Stimulated activated CD4-positive, alpha-beta T cell treated with anti-CD3 and anti-CD28 coated beads, Interleukin-1b, Interleukin-23, amount 100 ng/mL, for 1 hour (primary cell): Measurements from ENCODE around the gene HDAC2.
"Not testable (repeated sequence)": the region's sequence is repeated elsewhere in the genome, so short reads cannot be mapped to it uniquely, and the experiment has no call there.

Experiments used
- DNase-seq, 2 donors: peaks; one replicate each; pipeline ENCODE4 v3.0.0-alpha.2; 2020; ENCODE audit warnings: low read depth in 2 of 2

The HDAC2 gene

DNA sequence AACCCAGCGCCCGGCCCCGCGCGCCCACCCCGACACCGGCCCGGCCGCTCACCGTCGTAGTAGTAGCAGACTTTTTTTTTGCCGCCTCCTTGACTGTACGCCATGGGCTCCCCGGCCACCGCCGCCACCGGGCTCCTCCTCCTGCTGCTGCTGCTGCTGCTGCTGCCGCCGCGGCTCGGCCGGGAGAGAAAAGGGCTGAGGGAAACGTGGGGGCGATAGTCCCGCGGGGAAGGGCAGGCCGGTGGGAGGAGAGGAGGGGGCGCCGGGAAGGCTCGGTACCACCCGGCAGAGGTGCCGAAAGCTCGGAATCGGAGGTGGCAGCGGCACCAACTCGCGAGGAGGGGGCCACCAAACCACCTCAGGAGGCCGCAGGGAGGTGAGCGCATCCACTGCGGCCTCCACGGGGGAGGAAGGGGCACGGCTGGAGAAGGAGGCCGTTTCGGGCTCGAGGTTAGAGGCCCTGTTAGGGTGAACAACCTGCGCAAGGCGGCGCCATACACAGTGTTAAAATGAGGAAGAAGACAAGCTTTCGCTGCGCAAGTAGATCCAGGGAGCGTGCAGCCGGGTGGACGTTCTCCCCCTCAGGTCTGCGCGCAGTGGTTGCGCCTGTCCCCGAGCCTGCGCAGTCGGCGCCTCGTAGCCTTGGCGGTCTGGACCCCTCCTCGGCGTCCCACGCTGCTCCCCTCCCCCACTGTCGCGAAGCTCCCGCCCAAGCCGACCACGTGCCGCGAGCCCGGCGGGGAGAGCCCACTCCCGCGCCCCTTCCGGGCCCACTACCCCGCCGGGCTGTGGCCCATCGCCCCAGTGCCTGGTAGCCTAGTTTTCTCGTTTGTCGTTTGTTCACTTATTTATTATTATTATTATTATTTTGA, at the start of gene HDAC2:
Gene HDAC2, minus strand, starts transcription at position 344 of the 872 bp plus-strand sequence. Its CDS starts 240 bp downstream, at position 104.
- DNase-seq = peak; percentile 66 to 84

DNA sequence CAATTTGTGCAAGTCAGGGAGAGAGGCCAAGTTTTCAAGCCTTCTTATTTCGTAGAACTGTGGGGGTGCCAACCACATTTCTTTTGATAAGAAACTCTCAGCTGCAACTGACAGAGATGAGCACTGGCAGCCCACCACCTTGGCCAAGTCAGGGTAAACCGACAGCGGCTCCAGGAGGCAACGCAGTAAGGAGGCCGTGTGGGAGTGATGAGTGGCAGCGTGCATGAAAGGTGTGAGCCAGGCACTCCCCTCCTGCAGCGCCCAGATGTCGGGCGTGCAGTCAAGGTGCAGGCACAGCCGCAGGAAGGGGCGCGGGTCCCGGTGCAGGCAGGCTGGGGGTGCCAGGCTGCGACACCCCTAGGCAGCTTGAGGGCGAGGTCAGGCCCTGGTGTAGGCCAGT, 49.2 kb upstream of the HDAC2 start:
- DNase-seq = no peak

DNA sequence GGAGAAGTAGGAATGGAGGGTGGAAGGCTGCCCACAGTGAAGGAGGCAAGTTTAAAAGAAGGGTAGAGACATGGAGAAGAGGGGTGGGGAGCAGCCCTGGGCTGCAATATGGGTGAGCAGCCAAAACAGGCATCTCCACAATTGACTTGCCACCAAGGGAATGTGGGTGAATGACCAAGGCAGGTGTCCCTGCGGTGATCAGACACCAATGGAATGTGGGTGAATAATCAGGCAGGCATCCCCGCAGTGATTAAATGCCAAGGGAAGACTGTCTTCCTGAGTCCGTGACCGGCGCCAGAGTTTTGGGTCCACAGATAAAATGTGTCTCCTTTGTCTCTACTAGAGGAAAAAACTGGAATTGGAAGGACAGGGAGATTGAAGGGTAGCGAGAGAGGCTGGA, 46.2 kb upstream of the HDAC2 start:
- not testable (repeated sequence) for DNase-seq

DNA sequence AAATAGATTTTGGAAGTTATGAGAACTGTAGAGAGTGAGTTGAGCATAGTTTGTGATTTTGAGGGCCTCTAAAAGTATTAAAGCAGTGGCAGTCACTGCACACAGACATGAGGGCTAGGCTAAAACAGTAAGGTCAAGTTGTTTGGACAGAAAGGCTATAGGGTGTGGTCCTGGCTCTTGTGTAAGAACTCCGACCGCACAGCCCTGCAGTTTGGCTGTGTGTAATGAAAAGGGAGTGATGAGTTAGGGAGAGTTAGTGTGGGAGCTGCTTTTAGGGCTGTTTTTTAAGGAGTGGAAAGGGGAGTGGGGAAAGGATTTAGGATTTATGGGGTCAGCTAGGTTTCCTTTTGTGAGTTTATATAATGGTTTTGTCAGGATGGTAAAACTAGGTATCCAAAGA, 43.2 kb upstream of the HDAC2 start:
- DNase-seq = not testable (repeated sequence)

DNA sequence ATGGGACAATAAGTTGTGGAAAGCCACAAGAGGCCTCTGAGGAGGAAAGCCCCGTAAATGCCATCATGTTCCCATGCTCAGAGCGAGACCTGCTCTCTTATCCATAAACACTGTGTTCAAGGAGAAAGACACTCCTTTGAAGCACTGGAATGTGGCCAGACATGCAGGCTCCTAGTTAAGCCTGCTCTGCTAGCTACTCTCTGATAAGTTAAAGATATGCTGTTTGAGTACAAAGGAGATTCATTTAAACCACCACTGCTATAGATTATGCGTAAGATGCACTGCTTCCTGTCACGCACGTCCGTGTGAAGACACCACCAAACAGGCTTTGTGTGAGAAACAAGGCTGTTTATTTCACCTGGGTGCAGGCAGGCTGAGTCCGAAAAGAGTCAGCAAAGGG, 40.5 kb upstream of the HDAC2 start:
- not testable (repeated sequence) for DNase-seq

- DNase-seq = no peak
These were observed 39.6 kb upstream of the HDAC2 start for GRCh38 chr6:114010540-114010939.

DNA sequence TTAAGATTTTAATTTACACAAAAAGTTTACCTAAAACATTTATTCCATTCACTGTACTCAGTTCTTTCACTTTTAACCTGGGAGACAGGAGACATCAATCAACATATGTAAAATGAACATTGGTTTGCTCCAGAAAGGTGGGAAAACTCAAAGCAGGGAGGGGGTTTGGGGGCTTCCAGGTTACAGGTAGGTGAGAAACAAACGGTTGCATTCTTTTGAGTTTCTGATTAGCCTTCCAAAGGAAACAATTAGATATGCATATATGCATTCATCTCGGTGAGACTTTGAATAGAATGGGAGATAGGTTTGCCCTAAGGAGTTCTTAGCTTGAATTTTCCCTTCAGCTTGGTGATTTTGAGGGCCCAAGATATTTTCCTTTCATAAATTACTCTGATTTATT, 38.2 kb upstream of the HDAC2 start:
- no peak for DNase-seq

DNA sequence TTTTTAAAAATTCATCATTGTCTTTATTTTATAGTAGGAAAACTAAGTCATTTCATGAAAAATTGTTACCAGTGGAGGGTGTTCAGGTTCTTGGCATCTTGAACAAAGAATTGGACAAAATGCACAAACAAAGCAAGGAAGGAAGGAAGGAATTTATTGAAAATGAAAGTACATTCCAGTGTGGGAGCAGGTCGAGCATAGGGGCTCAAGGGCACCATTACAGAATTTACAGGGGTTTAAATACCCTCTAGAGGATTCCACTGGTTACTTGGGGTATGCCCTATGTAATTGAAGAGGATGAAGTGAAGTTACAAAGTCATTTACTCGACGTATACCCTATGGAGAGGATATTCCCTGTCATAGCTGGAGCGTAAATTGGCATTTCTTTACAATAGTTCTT, 37.4 kb upstream of the HDAC2 start:
- no peak for DNase-seq

- no peak for DNase-seq
These were observed 36.6 kb upstream of the HDAC2 start for GRCh38 chr6:114007516-114007915.

DNA sequence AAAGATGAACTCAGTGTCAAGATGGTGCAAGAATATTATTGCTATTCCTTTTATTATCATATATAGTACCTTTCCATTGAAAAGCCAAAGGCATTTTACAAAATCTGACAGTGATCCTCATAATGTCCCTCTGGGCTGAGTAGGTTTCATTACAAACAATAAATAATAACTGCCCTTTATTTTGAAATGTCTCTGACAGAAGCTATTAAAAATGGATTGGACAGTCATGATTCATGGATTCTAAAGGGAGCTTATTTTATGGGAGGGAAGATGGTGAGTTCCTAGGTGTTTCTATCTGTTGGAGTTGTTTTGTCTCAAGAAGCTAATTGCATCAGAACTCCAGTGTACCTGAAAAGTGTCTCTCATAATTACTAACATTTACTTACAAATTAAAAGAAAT, 30.4 kb upstream of the HDAC2 start:
- no peak for DNase-seq

- no peak for DNase-seq
These were observed 29.1 kb upstream of the HDAC2 start for GRCh38 chr6:114000069-114000468.

DNA sequence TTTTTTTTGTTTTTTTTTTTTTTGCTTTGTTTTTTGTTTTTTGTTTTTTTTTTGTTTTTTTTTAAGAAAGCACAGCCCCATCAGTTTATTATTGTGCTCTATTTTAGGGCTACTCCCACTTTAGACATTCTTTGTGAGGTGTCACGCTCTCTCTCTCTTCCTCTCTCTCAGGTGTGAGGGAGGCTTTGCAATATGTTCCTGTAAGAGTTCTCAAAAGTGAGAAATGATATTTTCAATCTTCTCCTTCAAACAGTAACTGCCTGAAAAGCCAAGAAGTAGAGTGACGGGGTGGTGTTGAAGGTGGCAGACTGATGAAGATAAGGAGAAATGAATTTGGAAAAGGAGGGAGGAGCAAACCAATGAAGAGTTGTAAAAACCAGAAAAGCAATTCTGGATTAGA, 28.3 kb upstream of the HDAC2 start:
- no peak for DNase-seq

- DNase-seq = no peak
These were observed 27.9 kb upstream of the HDAC2 start for GRCh38 chr6:113998811-113999210.

DNA sequence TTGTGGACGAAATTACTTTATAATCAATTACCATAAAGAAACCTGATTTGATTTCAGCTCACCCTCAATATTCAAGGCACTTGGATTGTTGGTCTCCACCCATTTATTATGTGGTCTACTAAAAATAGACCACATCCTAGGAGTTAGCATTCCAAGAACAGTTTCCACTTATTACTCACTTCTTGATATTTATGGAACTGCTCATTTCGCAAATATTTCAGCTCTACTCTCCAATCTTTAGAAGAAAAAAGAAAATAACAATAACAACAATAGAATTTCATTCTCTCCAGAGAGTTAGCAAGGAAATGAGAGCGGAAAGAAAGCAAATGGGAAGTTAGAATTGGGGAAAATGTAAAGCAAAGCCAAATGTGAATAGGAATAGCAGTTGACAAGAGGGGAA, 26.2 kb upstream of the HDAC2 start:
- no peak for DNase-seq

- DNase-seq = no peak
These were observed 24.7 kb upstream of the HDAC2 start for GRCh38 chr6:113995634-113996033.

- DNase-seq = no peak
These were observed 24.0 kb upstream of the HDAC2 start for GRCh38 chr6:113994934-113995342.

- no peak for DNase-seq
These were observed 18.7 kb upstream of the HDAC2 start for GRCh38 chr6:113989675-113990074.

DNA sequence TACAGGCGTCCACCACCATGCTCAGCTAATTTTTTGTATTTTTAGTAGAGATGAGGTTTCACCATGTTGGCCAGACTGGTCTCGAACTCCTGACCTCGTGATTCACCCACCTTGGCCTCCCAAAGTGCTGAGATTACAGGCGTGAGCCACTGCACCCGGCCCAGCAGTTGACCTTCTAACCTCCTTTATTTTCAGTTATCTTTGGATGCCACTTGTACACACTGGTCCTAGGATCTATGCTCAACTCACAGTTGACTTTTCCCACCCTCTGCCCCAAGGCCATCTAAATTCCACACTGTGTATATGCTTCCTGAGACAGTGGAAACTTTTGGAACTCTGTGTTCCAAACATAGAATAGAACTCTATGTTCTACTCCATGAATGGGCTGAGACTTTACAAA, 11.7 kb upstream of the HDAC2 start:
- DNase-seq = not testable (repeated sequence)

DNA sequence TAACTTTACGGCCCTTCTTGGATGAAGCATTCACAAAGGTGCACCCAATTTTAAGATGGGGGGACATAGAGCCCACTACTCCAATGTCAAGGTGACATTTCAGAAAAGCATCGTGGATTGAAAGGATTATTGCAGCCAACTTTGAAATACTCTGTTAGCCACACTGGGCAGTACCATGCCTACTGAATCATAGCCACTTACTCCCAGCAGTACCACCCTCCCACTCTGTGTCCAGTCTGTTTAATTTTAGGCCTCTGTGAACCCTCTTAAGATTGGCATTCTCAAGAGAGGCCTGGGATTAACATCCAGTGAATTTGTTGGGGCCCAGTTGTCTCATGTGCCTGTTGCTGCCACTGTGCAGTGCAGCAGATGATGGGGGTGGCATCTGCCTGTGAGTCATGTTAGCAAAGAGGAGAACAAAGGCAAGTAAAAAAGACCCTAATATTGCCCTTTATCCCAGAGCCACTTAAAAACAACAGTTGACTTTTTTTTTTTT, 11.2 kb upstream of the HDAC2 start:
- no peak for DNase-seq

DNA sequence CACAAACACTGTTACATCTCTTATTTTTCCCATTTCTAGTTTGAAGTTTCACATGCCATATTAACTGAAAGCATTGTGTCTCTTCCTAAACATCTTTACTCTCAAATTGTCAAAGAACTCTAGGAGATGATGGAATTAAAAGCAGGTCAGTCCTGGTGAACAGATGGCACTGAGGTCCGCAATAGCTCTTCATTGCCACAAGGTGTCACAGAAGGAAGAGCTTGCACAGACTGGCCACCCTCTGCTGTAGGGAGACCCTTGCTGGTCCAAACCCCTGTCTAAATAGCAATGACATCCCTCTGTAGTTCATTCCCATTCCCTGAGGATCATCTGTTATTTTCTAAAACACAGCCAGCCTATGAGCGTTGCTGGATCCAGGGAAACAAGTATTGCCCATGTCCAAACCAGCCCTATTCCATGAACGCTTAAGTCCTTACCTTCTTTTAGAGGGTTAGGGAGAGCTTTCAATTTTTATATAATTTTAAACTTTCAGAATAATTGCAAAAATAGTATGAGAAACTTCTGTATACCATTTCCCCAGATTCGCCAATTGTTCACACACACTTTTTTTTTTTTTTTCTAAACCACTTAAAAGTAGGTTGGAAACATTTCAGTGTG, 10.1 kb upstream of the HDAC2 start:
- no peak for DNase-seq

GRCh38 chr6:113979937-113980336, 9.0 kb upstream of the HDAC2 start:
- no peak for DNase-seq

DNA sequence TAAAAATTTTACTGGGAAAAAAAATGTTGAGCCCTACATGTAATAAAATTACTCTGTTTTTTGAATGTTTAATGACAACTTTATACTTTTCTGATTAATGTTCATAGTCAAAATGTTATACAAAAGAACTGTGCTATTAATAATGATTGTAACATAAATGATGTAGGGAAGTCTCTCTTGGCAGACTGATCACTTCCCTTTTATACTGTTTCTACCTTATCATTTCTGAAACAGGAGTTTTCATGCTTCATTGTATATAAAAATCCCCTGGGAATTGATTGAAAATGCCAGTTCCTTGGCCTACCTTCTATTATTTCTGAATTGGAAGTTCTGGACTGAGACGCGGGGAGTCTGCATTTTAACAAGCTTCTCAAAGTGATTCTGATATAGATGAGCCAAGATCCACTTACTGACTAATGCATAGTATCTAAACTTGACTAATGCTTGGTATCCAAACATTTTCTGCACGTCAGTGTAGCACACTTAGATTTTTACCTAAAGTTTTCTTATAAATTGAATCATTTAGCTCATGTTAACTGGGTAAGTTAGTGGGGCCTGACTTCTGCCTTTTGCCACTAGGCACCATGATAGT, 7.2 kb upstream of the HDAC2 start:
- no peak for DNase-seq

GRCh38 chr6:113976806-113977205, 5.9 kb upstream of the HDAC2 start:
- DNase-seq = no peak
